HG03196 (cell line): ENCODE measurements around the gene SYNPR.

Experiments used
- ATAC-seq: cut with Tn5 transposase; IDR thresholded peaks from one replicate; pipeline ENCODE4 v1.9.1; 2021; ENCODE audit not compliant: unreplicated experiment

SYNPR gene

DNA sequence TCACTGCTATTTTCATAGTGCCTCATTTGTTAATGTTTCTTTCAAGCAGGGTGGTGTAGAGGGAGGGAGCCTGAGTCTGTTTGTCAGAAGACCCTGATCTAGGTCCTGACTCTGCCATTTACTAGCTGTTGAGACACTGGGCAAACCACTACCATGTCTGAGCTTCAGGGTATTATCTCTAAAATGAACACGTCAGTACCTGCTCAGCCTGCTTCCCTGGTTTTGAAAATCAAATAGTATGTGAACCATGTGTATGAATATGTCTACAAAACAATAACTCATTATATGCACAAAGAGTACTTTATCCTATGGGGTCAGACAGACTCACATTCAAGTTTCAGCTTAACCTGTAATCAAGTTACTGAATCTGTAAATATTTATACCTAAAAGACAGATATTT lies 25.1 kb downstream of the SYNPR start:
- no peak for ATAC-seq

GRCh38 chr3:63304421-63304820 lies 26.3 kb downstream of the SYNPR start:
- ATAC-seq = no peak

DNA sequence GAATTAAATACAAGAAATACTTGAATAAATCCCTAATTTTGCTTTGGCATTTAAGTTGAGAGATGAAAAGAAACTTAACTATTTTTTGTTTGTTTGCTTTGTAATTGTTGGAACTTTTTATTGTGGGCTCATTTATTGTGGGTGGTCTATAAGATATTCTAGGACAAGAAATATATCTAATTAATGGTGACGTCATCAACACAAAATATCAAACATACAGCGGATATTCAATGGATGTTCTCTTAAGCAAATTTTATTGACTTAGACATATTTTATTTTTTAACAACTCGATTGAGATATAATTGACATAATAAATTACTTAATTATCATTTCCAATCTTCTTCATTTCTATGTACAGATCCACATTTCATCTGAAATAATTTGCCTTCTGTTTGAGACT lies 30.0 kb downstream of the SYNPR start:
- no peak for ATAC-seq

DNA sequence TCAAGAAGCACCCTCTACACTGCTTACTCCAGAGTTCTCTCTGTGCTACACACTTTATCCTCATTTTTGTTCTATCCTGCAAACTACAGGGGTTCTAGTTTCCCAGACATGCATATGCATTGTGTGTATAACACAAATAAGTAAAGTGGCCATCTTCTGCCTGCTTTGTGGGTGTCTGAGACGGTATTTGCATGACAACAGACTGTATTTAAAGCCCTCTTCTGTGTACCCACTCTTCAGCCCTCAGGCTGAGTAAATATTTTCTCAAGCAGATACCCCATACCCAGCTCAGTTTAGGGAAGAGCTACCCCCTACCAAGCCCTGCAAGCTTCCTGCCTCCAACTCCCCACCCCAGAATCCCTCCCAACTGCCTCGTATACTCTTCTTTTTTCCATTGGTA lies 31.7 kb downstream of the SYNPR start:
- ATAC-seq = no peak

- ATAC-seq = no peak
Measured at GRCh38 chr3:63323766-63324165, 45.7 kb downstream of the SYNPR start.

DNA sequence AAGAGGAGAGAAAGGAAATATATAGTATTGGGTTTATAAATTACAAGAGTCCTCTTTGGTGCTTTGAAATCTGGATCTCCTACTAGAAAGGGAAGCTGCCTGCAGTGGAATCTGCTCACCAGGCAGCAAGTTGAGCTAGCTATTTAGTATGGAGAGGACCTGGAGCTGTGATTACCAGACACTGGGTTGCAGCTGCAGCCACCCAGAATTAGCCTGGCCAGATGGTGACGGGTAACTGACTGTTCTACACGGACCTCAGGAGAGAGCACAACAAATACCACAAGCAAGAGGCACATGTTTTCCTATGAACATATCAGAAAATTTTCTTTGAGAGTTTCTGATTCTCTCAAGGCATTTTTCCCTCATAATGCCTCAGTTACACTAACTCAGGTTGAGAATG lies 46.5 kb downstream of the SYNPR start:
- no peak for ATAC-seq

GRCh38 chr3:63325386-63325785 lies 47.3 kb downstream of the SYNPR start:
- no peak for ATAC-seq

DNA sequence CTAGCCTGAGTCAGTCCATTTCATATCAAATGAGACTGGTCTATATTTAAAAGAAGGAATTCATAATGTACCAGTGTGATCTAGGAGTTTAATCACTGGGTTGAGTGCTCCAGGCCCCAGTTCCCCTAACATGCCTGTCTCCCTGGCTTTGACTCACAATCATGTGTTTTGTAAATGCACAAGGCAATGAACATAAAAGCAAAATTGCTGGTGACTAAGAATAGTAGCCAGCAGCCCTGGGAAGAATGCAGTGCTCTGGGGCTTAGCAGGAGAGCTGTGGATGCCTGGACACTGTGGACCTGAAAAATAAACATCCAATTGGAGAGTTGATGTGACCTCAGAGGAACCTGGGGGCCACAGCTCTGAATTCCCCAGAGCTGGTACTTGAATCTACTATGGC lies 50.3 kb downstream of the SYNPR start:
- no peak for ATAC-seq

DNA sequence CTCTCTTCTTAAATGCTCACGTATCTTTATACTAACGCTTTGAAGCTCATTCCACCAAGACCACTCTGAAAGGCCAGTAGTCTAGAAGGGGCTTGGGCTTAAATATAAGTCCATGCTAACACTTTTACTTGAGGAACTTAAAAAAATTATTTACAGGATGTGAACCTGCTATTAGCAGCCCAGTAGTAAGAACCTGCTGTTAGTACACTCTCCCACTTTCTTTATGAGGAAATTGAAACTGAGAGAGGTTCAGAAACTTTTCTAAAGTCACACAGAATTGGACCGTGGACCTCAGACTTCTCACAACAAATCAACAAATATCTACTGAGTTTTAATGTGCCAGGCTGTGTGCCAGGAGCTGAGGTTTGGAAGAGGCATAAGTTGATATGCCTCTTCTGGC lies 53.4 kb downstream of the SYNPR start:
- ATAC-seq = no peak

DNA sequence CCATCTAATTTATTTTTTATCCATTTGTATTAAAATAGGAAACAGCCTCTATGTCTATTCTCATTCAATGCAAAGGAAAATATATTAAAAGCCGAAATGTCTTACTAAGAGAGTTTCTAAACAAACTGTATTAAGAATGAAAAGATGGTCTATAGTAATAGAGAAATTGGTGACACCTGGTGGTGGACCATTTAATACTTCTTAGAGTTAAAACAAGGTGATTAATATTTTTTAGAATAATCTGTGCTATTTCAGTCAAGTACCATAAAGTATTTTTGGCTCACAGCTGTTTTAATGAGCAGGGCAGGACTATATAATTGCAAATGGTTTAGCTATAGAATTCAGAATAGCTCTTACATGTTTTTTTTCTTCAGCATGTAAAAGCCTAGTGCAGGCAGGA lies 55.7 kb downstream of the SYNPR start:
- ATAC-seq = no peak

- no peak for ATAC-seq
Measured at GRCh38 chr3:63338351-63338750, 60.2 kb downstream of the SYNPR start.

GRCh38 chr3:63343674-63344073 lies 65.6 kb downstream of the SYNPR start:
- no peak for ATAC-seq

- no peak for ATAC-seq
Measured at GRCh38 chr3:63344661-63345060, 66.6 kb downstream of the SYNPR start.

DNA sequence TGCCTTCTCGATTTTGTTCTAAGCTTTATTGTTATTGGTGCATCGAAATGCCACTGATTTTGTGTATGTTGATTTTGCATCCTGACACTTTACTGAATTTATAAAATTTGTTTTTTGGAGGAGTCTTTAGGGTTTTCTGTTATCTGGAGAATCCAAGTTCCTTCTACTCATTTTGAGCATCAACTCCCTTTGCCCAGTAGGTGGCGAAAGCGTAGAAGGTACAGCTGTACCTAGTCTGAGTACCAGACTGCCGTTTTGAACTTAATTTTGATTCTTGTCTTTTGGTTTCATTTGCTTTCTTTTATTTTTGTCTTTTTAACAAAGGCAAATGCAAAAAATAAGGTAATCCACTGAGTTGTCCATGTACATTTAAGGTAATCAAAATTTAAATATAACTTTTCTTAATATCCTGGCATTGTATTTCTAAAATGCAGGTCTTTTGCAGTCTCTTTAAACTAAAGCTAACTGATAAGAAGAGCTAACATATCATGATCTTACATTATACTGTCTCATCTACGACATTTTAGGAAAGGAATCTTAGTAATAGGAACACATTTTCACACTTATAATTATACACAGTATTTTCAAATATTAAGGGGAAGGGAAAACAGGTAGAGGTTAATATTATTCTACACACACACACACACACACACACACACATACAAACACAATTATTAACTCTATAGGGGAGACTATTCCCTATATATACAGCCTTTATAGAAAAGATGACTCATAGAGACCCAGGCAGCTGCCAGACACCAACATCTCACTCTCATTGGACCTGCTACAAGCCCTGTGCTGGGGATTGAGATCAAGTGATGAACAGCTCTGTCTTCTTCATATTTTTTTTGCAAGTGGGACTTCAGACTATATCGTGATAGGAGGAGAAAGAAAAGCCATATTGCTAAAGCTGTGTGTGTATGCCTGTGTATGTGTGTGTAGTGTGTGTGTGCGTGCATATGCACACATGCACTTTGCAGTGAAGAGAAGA lies 71.8 kb downstream of the SYNPR start:
- peak; percentile 66 for ATAC-seq

DNA sequence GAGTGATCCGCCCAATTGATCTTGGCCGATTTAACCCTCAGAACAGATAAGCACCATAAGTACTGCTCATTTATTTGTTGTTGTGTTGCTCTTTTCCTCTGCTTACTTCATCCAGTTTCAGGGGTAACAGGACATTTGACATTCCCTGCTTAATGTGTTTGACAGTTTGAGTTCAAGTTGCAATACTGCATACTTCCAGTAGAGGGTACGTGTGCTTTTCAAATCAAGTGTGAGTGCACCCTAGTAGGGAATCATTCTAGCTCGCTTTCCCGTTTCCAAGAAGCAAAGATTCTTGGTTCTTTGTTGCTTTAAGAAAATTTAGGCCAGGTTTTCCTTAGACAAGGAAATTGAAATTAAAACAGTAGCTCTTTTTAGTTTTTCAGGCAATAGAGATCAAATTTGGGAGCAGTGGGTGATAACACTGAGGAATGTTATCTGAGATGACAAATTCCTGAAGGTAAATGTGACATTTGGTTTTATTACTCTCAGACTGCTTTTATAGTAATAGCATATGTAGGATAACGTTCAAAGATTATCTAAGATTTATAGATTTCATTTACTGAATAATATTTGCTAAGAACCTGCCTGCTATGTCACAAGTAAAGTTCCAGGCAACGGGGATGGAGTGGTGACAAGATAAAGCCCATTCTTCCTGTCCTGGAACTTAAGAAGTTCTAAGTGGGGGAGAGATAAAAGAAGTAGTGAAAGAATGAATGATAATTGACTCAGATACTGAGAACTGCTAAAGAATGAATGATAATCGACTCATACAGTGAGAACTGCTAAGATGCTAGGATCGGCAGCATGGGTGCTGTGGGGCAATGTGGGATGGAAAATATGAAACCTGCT lies 73.3 kb downstream of the SYNPR start:
- ATAC-seq = peak; percentile 57

GRCh38 chr3:63352008-63352279 lies 73.8 kb downstream of the SYNPR start:
- ATAC-seq = no peak

- no peak for ATAC-seq
Measured at GRCh38 chr3:63353383-63353782, 75.3 kb downstream of the SYNPR start.

DNA sequence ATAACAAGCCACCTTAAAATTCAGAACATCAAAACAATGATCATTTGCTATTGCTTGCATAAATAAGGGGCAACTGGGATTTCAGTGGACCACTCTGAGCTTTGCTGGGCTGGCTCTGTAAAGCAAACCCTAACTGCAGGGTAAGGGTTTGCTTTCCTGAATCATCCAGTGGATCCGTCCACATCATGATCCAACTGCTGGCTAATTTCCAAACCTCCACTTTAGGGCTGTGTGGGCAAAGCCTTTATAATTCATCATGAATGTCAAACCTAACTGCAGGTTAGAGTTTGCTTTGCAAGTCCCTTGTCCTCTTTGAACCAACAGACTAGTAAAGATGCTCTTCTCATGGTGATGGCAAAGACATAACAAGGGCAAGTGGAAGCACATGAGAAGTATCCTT lies 76.1 kb downstream of the SYNPR start:
- no peak for ATAC-seq

- no peak for ATAC-seq
Measured at GRCh38 chr3:63355809-63356208, 77.7 kb downstream of the SYNPR start.

- ATAC-seq = no peak
Measured at GRCh38 chr3:63364495-63364894, 86.4 kb downstream of the SYNPR start.

- ATAC-seq = no peak
Measured at GRCh38 chr3:63364910-63365309, 86.8 kb downstream of the SYNPR start.

DNA sequence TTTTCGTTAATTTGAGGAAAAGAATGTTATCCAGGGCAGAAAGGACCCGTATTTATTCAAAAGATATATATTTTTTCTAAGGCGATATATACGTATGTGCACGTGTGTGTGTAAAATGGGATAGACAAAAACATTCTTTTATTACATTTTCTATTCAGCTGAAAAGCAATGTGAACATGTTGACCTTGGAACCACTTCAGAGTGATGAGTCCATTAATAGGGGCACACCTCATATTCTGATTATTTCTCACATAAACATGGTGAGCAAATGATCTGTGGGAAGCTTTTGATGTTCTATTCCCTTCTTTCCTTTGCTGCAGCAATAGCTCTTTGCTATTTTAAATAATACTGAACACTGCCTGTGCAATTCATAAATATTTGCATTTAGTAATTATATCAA lies 87.6 kb downstream of the SYNPR start:
- ATAC-seq = no peak
